GM12874 (cell line): ENCODE results near the gene GNAI2.
A peak's percentile ranks its signal among the peaks of the same experiment; 100 is the strongest.

Experiments used
- TF ChIP-seq, protein P1 (sequence below): IDR thresholded peaks from 2 replicates; pipeline ENCODE4 v1.5.1; 2011; ENCODE audit warnings: low read depth, mild to moderate bottlenecking, control low read depth, low read length, moderate library complexity; ENCODE audit not compliant: insufficient read depth

The GNAI2 gene

GRCh38 chr3:50260027-50260941 is 24.3 kb downstream of the GNAI2 start:
- TF ChIP-seq, protein P1, sequence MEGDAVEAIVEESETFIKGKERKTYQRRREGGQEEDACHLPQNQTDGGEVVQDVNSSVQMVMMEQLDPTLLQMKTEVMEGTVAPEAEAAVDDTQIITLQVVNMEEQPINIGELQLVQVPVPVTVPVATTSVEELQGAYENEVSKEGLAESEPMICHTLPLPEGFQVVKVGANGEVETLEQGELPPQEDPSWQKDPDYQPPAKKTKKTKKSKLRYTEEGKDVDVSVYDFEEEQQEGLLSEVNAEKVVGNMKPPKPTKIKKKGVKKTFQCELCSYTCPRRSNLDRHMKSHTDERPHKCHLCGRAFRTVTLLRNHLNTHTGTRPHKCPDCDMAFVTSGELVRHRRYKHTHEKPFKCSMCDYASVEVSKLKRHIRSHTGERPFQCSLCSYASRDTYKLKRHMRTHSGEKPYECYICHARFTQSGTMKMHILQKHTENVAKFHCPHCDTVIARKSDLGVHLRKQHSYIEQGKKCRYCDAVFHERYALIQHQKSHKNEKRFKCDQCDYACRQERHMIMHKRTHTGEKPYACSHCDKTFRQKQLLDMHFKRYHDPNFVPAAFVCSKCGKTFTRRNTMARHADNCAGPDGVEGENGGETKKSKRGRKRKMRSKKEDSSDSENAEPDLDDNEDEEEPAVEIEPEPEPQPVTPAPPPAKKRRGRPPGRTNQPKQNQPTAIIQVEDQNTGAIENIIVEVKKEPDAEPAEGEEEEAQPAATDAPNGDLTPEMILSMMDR, result peak; percentile 100

DNA sequence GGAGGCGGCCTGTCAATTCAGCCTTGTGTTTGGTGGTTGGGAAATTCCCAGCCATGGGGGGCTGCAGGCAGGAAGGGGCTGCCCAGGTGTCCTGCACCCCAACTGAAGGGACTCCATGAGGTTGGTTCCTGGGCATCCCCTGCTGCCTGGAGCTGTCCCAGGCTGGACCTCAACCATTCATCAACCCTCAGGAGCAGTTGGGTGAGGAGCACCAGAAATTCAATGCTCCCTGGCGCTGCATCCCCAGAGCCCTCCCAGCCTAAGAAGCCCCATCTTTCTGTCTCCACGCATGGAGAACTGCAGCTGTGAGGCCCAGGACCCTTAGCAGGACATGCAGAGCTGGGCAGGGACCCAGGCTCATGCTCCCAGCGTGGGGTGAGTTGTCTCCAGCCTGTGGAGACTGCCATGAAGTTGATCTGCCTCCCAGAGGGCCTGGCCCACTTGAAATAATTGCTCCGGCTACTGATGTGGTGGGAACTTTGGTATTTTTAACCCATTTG is 25.0 kb downstream of the GNAI2 start:
- TF ChIP-seq, protein P1, result no peak

GRCh38 chr3:50261505-50261904 is 25.5 kb downstream of the GNAI2 start:
- TF ChIP-seq, protein P1, result no peak

DNA sequence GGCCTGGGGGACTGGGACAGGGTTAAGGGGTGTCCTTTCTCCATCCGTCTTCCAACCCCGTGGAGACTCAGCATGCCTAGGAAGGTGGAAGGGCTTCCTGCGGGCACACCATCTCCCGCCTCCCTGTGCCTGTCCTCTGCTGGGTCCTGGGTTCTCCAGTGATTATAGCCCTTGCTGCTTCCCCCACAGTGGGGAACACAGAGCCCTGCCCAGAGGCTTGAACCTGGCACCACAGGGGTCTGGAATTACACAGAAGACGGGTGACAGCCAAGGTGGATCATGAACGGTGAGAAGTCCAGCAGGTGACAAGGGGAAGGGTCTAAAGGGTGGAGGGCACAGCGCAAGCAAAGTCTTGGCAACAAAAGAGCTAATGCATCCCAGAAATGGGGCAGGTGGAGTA is 26.8 kb downstream of the GNAI2 start:
- TF ChIP-seq, protein P1, result no peak

DNA sequence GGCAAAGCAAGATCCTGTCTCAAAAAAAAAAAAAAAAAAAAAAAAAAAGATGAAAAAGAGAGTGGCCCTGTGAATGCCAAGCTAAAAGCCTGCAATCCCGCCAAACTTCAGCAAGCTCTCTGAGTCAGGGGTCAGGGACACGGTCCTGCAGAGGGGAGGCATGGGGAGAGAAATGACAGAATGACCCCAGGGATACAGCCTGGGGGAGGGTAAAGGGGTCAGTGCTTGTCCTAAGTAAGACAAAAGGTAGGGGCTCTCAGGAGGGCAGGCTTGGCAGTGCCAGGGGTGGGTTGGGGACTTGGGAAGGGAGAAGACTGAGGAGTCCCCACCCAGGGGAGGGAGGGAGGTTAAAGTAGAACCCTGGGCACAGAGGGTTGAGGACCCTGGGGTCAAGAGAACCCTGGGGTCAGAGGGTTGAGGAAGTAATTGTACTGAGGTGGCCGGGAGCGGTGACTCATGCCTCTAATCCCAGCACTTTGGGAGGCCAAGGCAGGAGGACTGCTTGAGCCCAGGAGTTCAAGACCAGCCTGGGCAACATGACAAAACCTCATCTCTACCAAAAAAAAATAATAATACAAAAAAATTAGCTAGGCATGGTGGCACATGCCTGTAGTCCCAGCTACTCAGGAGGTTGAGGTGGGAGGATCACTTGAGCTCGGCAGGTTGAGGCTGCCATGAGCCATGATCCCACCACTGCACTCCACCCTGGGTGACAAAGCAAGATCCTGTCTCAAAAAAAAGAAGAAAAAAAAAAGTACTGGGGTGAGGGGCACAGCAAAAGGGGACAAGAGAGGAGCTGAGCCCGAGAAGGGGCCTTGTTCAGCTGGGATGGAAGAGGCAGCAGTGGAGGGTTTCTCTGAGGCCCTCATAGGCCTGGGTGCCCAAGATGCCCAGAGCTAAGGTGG is 27.7 kb downstream of the GNAI2 start:
- TF ChIP-seq, protein P1, result no peak

GRCh38 chr3:50264383-50264963 is 28.5 kb downstream of the GNAI2 start:
- TF ChIP-seq, protein P1, result no peak
